Neuronal stem cell (in vitro differentiated cells): ENCODE data around the gene OR2L13.

Experiments
- DNase-seq: peaks from one replicate; pipeline ENCODE4 v3.0.0-alpha.2; 2013; ENCODE audit warnings: low spot score
- H2AFZ ChIP-seq: one replicate; pipeline ENCODE4 v1.6.1; 2013; ENCODE audit warnings: mild to moderate bottlenecking, low read length, inconsistent platforms
- H2AK5ac ChIP-seq: 2 replicates; pipeline ENCODE4 v1.6.1; 2013; ENCODE audit warnings: low read depth, mild to moderate bottlenecking, inconsistent platforms, low read length, moderate library complexity, mixed read lengths
- H2BK120ac ChIP-seq: 2 replicates; pipeline ENCODE4 v1.6.1; 2013; ENCODE audit warnings: low read depth, mild to moderate bottlenecking, inconsistent platforms, low read length, moderate library complexity, mixed read lengths
- H2BK12ac ChIP-seq: one replicate; pipeline ENCODE4 v1.6.1; 2013; ENCODE audit warnings: low read length, inconsistent platforms
- H2BK15ac ChIP-seq: 2 replicates; pipeline ENCODE4 v1.6.1; 2013; ENCODE audit warnings: mild to moderate bottlenecking, low read length, inconsistent platforms, mixed read lengths
- H2BK5ac ChIP-seq: one replicate; pipeline ENCODE4 v1.6.1; 2013; ENCODE audit warnings: inconsistent platforms, mild to moderate bottlenecking, low read length, moderate library complexity
- H3K14ac ChIP-seq: one replicate; pipeline ENCODE4 v1.6.1; 2013; ENCODE audit warnings: low read length, inconsistent platforms
- H3K18ac ChIP-seq: 2 replicates; pipeline ENCODE4 v1.6.1; 2013; ENCODE audit warnings: low read length, inconsistent platforms
- H3K23ac ChIP-seq: 2 replicates; pipeline ENCODE4 v1.6.1; 2013; ENCODE audit warnings: low read depth, mild to moderate bottlenecking, mixed read lengths, low read length, inconsistent platforms; ENCODE audit not compliant: poor library complexity
- H3K27ac ChIP-seq: replicated peaks from 3 replicates; pipeline ENCODE4 v1.5.1; 2013; ENCODE audit warnings: low read length, inconsistent platforms
- H3K27me3 ChIP-seq, 3 experiments: 2 replicates each; pipeline ENCODE4 v1.6.1; 2013; ENCODE audit warnings: low read length in 3 of 3, mild to moderate bottlenecking in 2 of 3, inconsistent platforms in 1 of 3, low read depth in 1 of 3, mixed read lengths in 1 of 3, moderate library complexity in 1 of 3; ENCODE audit not compliant: control insufficient read depth in 3 of 3, insufficient read depth in 3 of 3
- H3K36me3 ChIP-seq, 2 donors: replicated peaks in 1 of 2; 2 replicates each; pipeline ENCODE4 v1.6.1; 2013; ENCODE audit warnings: low read length in 2 of 2; ENCODE audit not compliant: control insufficient read depth in 2 of 2, insufficient read depth in 2 of 2
- H3K4ac ChIP-seq: 2 replicates; pipeline ENCODE4 v1.6.1; 2013; ENCODE audit warnings: inconsistent platforms, mild to moderate bottlenecking, low read length, moderate library complexity
- H3K4me1 ChIP-seq, 2 donors: 1 replicate in 1 of 2; 2 replicates in 1 of 2; pipeline ENCODE4 v1.6.1; 2013; ENCODE audit warnings: low read length in 2 of 2, low read depth in 1 of 2; ENCODE audit not compliant: control insufficient read depth in 2 of 2, insufficient read depth in 1 of 2
- H3K4me2 ChIP-seq: one replicate; pipeline ENCODE4 v1.6.1; 2013; ENCODE audit warnings: mild to moderate bottlenecking, low read length, inconsistent platforms; ENCODE audit not compliant: insufficient read depth, poor library complexity, severe bottlenecking
- H3K4me3 ChIP-seq, 2 donors: 2 replicates each; pipeline ENCODE4 v1.5.1; 2013; ENCODE audit warnings: low read length in 2 of 2, mild to moderate bottlenecking in 2 of 2, inconsistent platforms in 1 of 2, moderate library complexity in 1 of 2
- H3K79me1 ChIP-seq: one replicate; pipeline ENCODE4 v1.6.1; 2013; ENCODE audit warnings: low read depth, mild to moderate bottlenecking, inconsistent platforms, low read length, moderate library complexity
- H3K9ac ChIP-seq: one replicate; pipeline ENCODE4 v1.6.1; 2013; ENCODE audit warnings: mild to moderate bottlenecking, low read depth, low read length, inconsistent platforms; ENCODE audit not compliant: poor library complexity
- H3K9me3 ChIP-seq, 2 donors: replicated peaks in 1 of 2; 2 replicates each; pipeline versions ENCODE3 to v1.6.1; 2013; ENCODE audit warnings: low read length in 2 of 2, mild to moderate bottlenecking in 2 of 2, inconsistent platforms in 1 of 2, low read depth in 1 of 2, mixed read lengths in 1 of 2, moderate library complexity in 1 of 2; ENCODE audit not compliant: control insufficient read depth in 2 of 2, insufficient read depth in 1 of 2
- H4K8ac ChIP-seq: one replicate; pipeline ENCODE4 v1.6.1; 2013; ENCODE audit warnings: low read depth, mild to moderate bottlenecking, inconsistent platforms, low read length, moderate library complexity
- H4K91ac ChIP-seq: one replicate; pipeline ENCODE4 v1.6.1; 2013; ENCODE audit warnings: low read length, low read depth, mild to moderate bottlenecking, inconsistent platforms; ENCODE audit not compliant: poor library complexity
- WGBS, 2 donors: extraction: QIAGEN DNeasy Blood & Tissue Kit; methylation state at CpG; one replicate each; pipeline ENCODE4 v1.1.7; 2013; ENCODE audit warnings: missing lambda C conversion rate in 2 of 2, mixed read lengths in 1 of 2; ENCODE audit not compliant: insufficient read length in 2 of 2, insufficient replicate concordance in 1 of 2; ENCODE audit errors: extremely low coverage in 2 of 2; 5-methylcytosine and 5-hydroxymethylcytosine counted together

OR2L13 gene

DNA sequence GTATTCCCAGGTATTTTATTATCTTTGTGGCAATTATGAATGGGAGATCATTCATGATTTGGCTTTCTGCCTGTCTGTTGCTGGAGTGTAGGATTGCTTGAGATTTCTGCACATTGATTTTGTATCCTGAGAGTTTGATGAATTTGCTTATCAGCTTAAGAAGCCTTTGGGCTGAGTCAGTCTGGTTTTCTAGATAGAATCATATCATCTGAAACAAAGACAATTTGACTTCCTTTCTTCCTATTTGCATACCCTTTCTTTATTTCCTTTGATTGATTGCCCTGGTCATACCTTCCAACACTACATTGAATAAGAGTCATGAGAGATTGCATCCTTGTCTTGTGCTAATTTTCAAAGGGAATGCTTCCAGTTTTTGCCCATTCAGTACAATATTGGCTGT, 40.3 kb upstream of the OR2L13 start:
- no peak overlapping the region for H3K14ac ChIP-seq
- no peak for DNase-seq
- no peak overlapping the region for H3K23ac ChIP-seq
- no peak overlapping the region for H2BK12ac ChIP-seq
- H4K91ac ChIP-seq = no peak overlapping the region
- no peaks in the 10 kb centered on the region for H3K79me1 ChIP-seq
- H3K36me3 ChIP-seq = no peaks in the 10 kb centered on the region
- H3K4me1 ChIP-seq = no peaks in the 10 kb centered on the region
- no peak overlapping the region for H2BK15ac ChIP-seq
- H3K27ac ChIP-seq = no peak overlapping the region
- peaks cover 0 to 3% of the 10 kb centered on the region in 2 donors for H3K9me3 ChIP-seq
- no peak overlapping the region for H3K4me3 ChIP-seq
- no peak overlapping the region for H2BK120ac ChIP-seq
- no peak overlapping the region for H2BK5ac ChIP-seq
- no peak overlapping the region for H4K8ac ChIP-seq
- no peak overlapping the region for H3K4ac ChIP-seq
- no peak overlapping the region for H3K9ac ChIP-seq
- no peak overlapping the region for H3K4me2 ChIP-seq
- no peaks in the 10 kb centered on the region for H3K27me3 ChIP-seq
- no peak overlapping the region for H2AFZ ChIP-seq
- no peak overlapping the region for H2AK5ac ChIP-seq
- no peak overlapping the region for H3K18ac ChIP-seq

DNA sequence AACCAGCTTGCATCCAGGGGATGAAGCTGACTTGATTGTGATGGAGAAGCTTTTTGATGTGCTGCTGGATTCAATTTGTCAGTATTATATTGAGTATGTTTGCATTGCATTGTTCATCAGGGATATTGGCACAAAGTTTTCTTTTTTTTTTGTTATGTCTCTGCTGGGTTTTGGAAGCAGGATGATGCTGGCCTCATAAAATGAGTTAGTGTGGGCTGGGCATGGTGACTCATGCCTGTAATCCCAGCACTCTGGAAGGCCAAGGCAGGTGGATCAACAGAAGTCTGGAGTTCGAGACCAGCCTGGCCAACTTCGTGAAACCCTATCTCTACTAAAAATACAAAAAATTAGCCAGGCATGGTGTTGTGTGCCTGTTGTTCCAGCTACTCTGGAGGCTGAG, 39.7 kb upstream of the OR2L13 start:
- H3K27ac ChIP-seq = no peak overlapping the region
- no peak overlapping the region for H2AFZ ChIP-seq
- H2BK15ac ChIP-seq = no peak overlapping the region
- H3K9me3 ChIP-seq = peaks cover 0 to 3% of the 10 kb centered on the region in 2 donors
- no peak overlapping the region for H2BK120ac ChIP-seq
- no peaks in the 10 kb centered on the region for H3K79me1 ChIP-seq
- H2BK5ac ChIP-seq = no peak overlapping the region
- H4K8ac ChIP-seq = no peak overlapping the region
- no peak overlapping the region for H2BK12ac ChIP-seq
- no peak overlapping the region for H4K91ac ChIP-seq
- no CpG with 5 or more reads among the region's 2 CpGs for WGBS, 2 donors
- no peak overlapping the region for H3K9ac ChIP-seq
- no peak overlapping the region for H3K4ac ChIP-seq
- no peak overlapping the region for H3K23ac ChIP-seq
- H3K14ac ChIP-seq = no peak overlapping the region
- no peak overlapping the region for H2AK5ac ChIP-seq
- no peak overlapping the region for H3K18ac ChIP-seq
- DNase-seq = no peak
- no peaks in the 10 kb centered on the region for H3K27me3 ChIP-seq
- H3K4me1 ChIP-seq = no peaks in the 10 kb centered on the region
- H3K36me3 ChIP-seq = no peaks in the 10 kb centered on the region
- H3K4me3 ChIP-seq = no peak overlapping the region
- H3K4me2 ChIP-seq = no peak overlapping the region

DNA sequence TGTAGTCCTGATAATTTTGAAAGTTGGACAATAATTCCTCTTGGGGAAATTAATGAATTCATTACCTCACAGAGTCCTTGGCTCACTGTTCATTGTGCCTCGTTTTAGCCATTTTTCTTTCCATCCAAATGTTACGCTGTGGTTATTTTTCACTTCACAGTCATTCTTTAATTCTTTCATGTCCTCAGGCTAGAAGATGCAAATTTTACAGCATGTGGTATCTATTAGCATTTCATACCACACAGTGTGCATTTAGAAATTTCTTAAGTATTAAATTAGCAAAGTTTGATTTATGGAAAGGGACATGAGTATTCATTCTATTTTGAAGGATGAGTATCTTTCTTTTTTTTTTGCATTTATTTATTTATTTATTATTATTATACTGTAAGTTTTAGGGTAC, 29.9 kb upstream of the OR2L13 start:
- H3K9me3 ChIP-seq = peaks cover 0 to 10% of the 10 kb centered on the region in 2 donors
- H3K36me3 ChIP-seq = no peaks in the 10 kb centered on the region
- H3K4me3 ChIP-seq = no peak overlapping the region
- H3K27ac ChIP-seq = no peak overlapping the region
- no peak overlapping the region for H2AFZ ChIP-seq
- no peak overlapping the region for H2BK15ac ChIP-seq
- H3K79me1 ChIP-seq = no peaks in the 10 kb centered on the region
- WGBS, 2 donors = no CpG with 5 or more reads among the region's 2 CpGs
- H2BK5ac ChIP-seq = no peak overlapping the region
- H3K27me3 ChIP-seq = no peaks in the 10 kb centered on the region
- H3K4me1 ChIP-seq = no peaks in the 10 kb centered on the region
- no peak overlapping the region for H2BK120ac ChIP-seq
- H3K14ac ChIP-seq = no peak overlapping the region
- no peak overlapping the region for H3K18ac ChIP-seq
- DNase-seq = no peak
- no peak overlapping the region for H2BK12ac ChIP-seq
- no peak overlapping the region for H4K91ac ChIP-seq
- H3K23ac ChIP-seq = no peak overlapping the region
- H3K4me2 ChIP-seq = no peak overlapping the region
- no peak overlapping the region for H3K4ac ChIP-seq
- H2AK5ac ChIP-seq = no peak overlapping the region
- no peak overlapping the region for H4K8ac ChIP-seq
- no peak overlapping the region for H3K9ac ChIP-seq

GRCh38 chr1:248065604-248066003, 29.4 kb upstream of the OR2L13 start:
- H4K91ac ChIP-seq = no peak overlapping the region
- no peak overlapping the region for H3K23ac ChIP-seq
- no peak overlapping the region for H3K4me3 ChIP-seq
- no peak overlapping the region for H2AFZ ChIP-seq
- no peak overlapping the region for H2BK120ac ChIP-seq
- H3K79me1 ChIP-seq = no peaks in the 10 kb centered on the region
- H2BK12ac ChIP-seq = no peak overlapping the region
- H3K4me1 ChIP-seq = no peaks in the 10 kb centered on the region
- no peak overlapping the region for H2AK5ac ChIP-seq
- no peak overlapping the region for H3K9ac ChIP-seq
- H2BK15ac ChIP-seq = no peak overlapping the region
- H3K27ac ChIP-seq = no peak overlapping the region
- no peak overlapping the region for H3K4me2 ChIP-seq
- no peaks in the 10 kb centered on the region for H3K36me3 ChIP-seq
- H3K9me3 ChIP-seq = peaks cover 0 to 10% of the 10 kb centered on the region in 2 donors
- no peak overlapping the region for H3K14ac ChIP-seq
- H3K4ac ChIP-seq = no peak overlapping the region
- H3K27me3 ChIP-seq = no peaks in the 10 kb centered on the region
- H3K18ac ChIP-seq = no peak overlapping the region
- no peak overlapping the region for H2BK5ac ChIP-seq
- no CpG with 5 or more reads among the region's 3 CpGs for WGBS, 2 donors
- H4K8ac ChIP-seq = no peak overlapping the region
- DNase-seq = no peak
